Activated CD8-positive, alpha-beta T cell treated with anti-CD3 and anti-CD28 coated beads, Interleukin-2, amount 10 ng/mL, durations not matched to agents 7 days and 5 days (primary cell): ENCODE data around the gene STYXL2. TPM values are rescaled to one million over a fixed set of nuclear protein-coding genes. Genes with fewer than 3 reads are reported as not detected.
A peak's percentile ranks its signal among the peaks of the same experiment; 100 is the strongest.

ENCODE experiments used
- ATAC-seq: fragments of 150-1000 bp; cut with Tn5 transposase; one replicate; pipeline ENCODE4 v1.10.0; 2021; ENCODE audit warnings: moderate library complexity
- CTCF ChIA-PET: fragments of 350-600 bp; sonication (Branson Sonifier 250); formaldehyde crosslinking; loops from one replicate; lab custom pipeline; 2021; ENCODE audit warnings: antibody characterized with exemption; lab: Charles Lee
- POLR2A ChIA-PET: fragments of 350-600 bp; sonication (Branson Sonifier 250); formaldehyde crosslinking; loops from one replicate; lab custom pipeline; 2021; ENCODE audit warnings: antibody characterized with exemption; lab: Charles Lee
- DNase-seq: peaks from one replicate; pipeline ENCODE4 v3.0.0-alpha.2; 2020
- H3K27ac Mint-ChIP-seq: one replicate; pipeline ENCODE4 v1.8.0; 2021; ENCODE audit warnings: mild to moderate bottlenecking, mixed read lengths
- H3K27me3 Mint-ChIP-seq: one replicate; pipeline ENCODE4 v1.8.0; 2021; ENCODE audit warnings: low read depth, mixed read lengths
- H3K36me3 Mint-ChIP-seq: one replicate; pipeline ENCODE4 v1.8.0; 2021; ENCODE audit warnings: low read depth, mixed read lengths
- H3K4me1 Mint-ChIP-seq: one replicate; pipeline ENCODE4 v1.8.0; 2021; ENCODE audit warnings: low read depth, mixed read lengths
- H3K4me3 Mint-ChIP-seq: one replicate; pipeline ENCODE4 v1.8.0; 2021; ENCODE audit warnings: mild to moderate bottlenecking, mixed read lengths
- H3K9me3 Mint-ChIP-seq: one replicate; pipeline ENCODE4 v1.8.0; 2022; ENCODE audit warnings: mixed read lengths; ENCODE audit not compliant: insufficient read depth
- total RNA-seq, 2 experiments: library from RNA; stranded (reverse); gene quantifications; one replicate each; pipeline ENCODE4 v1.2.3, GENCODE V29; 2021

STYXL2 gene
- total RNA-seq, 2 experiments from 2014 or later: not detected

GRCh38 chr1:167109125-167109524 is 15.2 kb downstream of the STYXL2 start:
- Mint-ChIP-seq H3K27me3 (peaks cover 20% of the 10 kb centered on the region), H3K9me3 (no peaks in the 10 kb centered on the region), H3K4me1 (peaks cover 48% of the 10 kb centered on the region), H3K27ac (peak overlapping the region; percentile 62), H3K36me3 (no peaks in the 10 kb centered on the region), H3K4me3 (no peak overlapping the region)
- DNase-seq: no peak
- ChIA-PET CTCF (interaction anchor here (0.8 to 3.6 kb wide), 13 partner anchors 10 to 446 kb away, joined by 3 to 18 read pairs (median 3); partner anchors contain the start of genes GPA33, POU2F1 and STYXL2), POLR2A (interaction anchor here (0.5 kb wide), 1 partner anchor 134 kb away, joined by 4 read pairs; no protein-coding TSS in a partner anchor)
- peak; percentile 53 for ATAC-seq

- H3K4me1 Mint-ChIP-seq: peaks cover 34% of the 10 kb centered on the region
- ChIA-PET CTCF (interaction anchor here (0.7 to 3.6 kb wide), 7 partner anchors 11 to 202 kb away, joined by 3 to 18 read pairs (median 5); partner anchors contain the start of genes GPA33 and POU2F1), POLR2A (interaction anchor here (0.7 to 1.3 kb wide), 2 partner anchors 110 to 135 kb away, joined by 3 to 5 read pairs; partner anchors contain the start of gene POU2F1)
- ATAC-seq: peak; percentile 85
- DNase-seq: peak; percentile 67
- no peaks in the 10 kb centered on the region for H3K9me3 Mint-ChIP-seq
- no peak overlapping the region for H3K4me3 Mint-ChIP-seq
- peaks cover 28% of the 10 kb centered on the region for H3K27me3 Mint-ChIP-seq
- H3K36me3 Mint-ChIP-seq: no peaks in the 10 kb centered on the region
- H3K27ac Mint-ChIP-seq: no peak overlapping the region
These were observed 16.7 kb downstream of the STYXL2 start for GRCh38 chr1:167110586-167110985.

GRCh38 chr1:167111868-167112709 is 18.2 kb downstream of the STYXL2 start:
- DNase-seq: no peak
- Mint-ChIP-seq H3K4me1 (peaks cover 31% of the 10 kb centered on the region), H3K27ac (no peak overlapping the region), H3K36me3 (no peaks in the 10 kb centered on the region), H3K4me3 (no peak overlapping the region), H3K9me3 (no peaks in the 10 kb centered on the region), H3K27me3 (peaks cover 31% of the 10 kb centered on the region)
- ATAC-seq: no peak
- ChIA-PET POLR2A (no interaction called here), CTCF (interaction anchor here (0.8 to 1.4 kb wide), 4 partner anchors 9 to 53 kb away, joined by 3 to 6 read pairs (median 4); no protein-coding TSS in a partner anchor)

GRCh38 chr1:167114725-167115124 is 20.9 kb downstream of the STYXL2 start:
- POLR2A ChIA-PET: no interaction called here

GRCh38 chr1:167115655-167116054 is 21.8 kb downstream of the STYXL2 start:
- Mint-ChIP-seq H3K4me3 (no peak overlapping the region), H3K27me3 (peaks cover 39% of the 10 kb centered on the region), H3K4me1 (peaks cover 6% of the 10 kb centered on the region), H3K36me3 (no peaks in the 10 kb centered on the region), H3K27ac (no peak overlapping the region), H3K9me3 (no peaks in the 10 kb centered on the region)
- ChIA-PET CTCF (interaction anchor here (1.0 to 1.4 kb wide), 2 partner anchors 8 to 23 kb away, joined by 3 to 4 read pairs; no protein-coding TSS in a partner anchor), POLR2A (no interaction called here)
- ATAC-seq (no peak), DNase-seq (no peak)

More at GRCh38 chr1:167114725-167115124, 20.9 kb downstream of the STYXL2 start:
- ATAC-seq (no peak), DNase-seq (no peak)
- Mint-ChIP-seq H3K36me3 (no peaks in the 10 kb centered on the region), H3K4me3 (no peak overlapping the region), H3K27me3 (peaks cover 36% of the 10 kb centered on the region), H3K4me1 (peaks cover 15% of the 10 kb centered on the region), H3K9me3 (no peaks in the 10 kb centered on the region), H3K27ac (no peak overlapping the region)
- CTCF ChIA-PET: no interaction called here

- POLR2A ChIA-PET: no interaction called here
- H3K4me1 Mint-ChIP-seq: peaks cover 3% of the 10 kb centered on the region
These were observed 22.3 kb downstream of the STYXL2 start for GRCh38 chr1:167116174-167116573.

GRCh38 chr1:167117225-167117624 is 23.4 kb downstream of the STYXL2 start:
- ATAC-seq (no peak), DNase-seq (no peak)
- H3K9me3 Mint-ChIP-seq: no peaks in the 10 kb centered on the region
- POLR2A ChIA-PET: no interaction called here
- H3K27me3 Mint-ChIP-seq: peaks cover 34% of the 10 kb centered on the region
- H3K36me3 Mint-ChIP-seq: no peaks in the 10 kb centered on the region
- H3K27ac Mint-ChIP-seq: no peak overlapping the region
- peaks cover 9% of the 10 kb centered on the region for H3K4me1 Mint-ChIP-seq
- CTCF ChIA-PET: no interaction called here
- no peak overlapping the region for H3K4me3 Mint-ChIP-seq

More at GRCh38 chr1:167116174-167116573, 22.3 kb downstream of the STYXL2 start:
- Mint-ChIP-seq H3K27me3 (peaks cover 39% of the 10 kb centered on the region), H3K27ac (no peak overlapping the region), H3K9me3 (no peaks in the 10 kb centered on the region), H3K36me3 (no peaks in the 10 kb centered on the region), H3K4me3 (no peak overlapping the region)
- no peak for ATAC-seq
- DNase-seq: no peak
- CTCF ChIA-PET: interaction anchor here (1.0 to 1.4 kb wide), 2 partner anchors 8 to 23 kb away, joined by 3 to 4 read pairs; no protein-coding TSS in a partner anchor

GRCh38 chr1:167118188-167118587 is 24.3 kb downstream of the STYXL2 start:
- H3K27ac Mint-ChIP-seq: no peak overlapping the region
- H3K9me3 Mint-ChIP-seq: no peaks in the 10 kb centered on the region
- CTCF ChIA-PET: no interaction called here
- H3K27me3 Mint-ChIP-seq: peaks cover 27% of the 10 kb centered on the region
- H3K36me3 Mint-ChIP-seq: no peaks in the 10 kb centered on the region
- ATAC-seq: no peak
- H3K4me3 Mint-ChIP-seq: no peak overlapping the region
- DNase-seq: no peak
- POLR2A ChIA-PET: no interaction called here
- H3K4me1 Mint-ChIP-seq: peaks cover 9% of the 10 kb centered on the region

- H3K36me3 Mint-ChIP-seq: no peaks in the 10 kb centered on the region
- POLR2A ChIA-PET: no interaction called here
- H3K4me3 Mint-ChIP-seq: no peak overlapping the region
- peaks cover 18% of the 10 kb centered on the region for H3K27me3 Mint-ChIP-seq
- peaks cover 9% of the 10 kb centered on the region for H3K4me1 Mint-ChIP-seq
- no peak for ATAC-seq
- CTCF ChIA-PET: interaction anchor here (1.0 to 2.4 kb wide), 3 partner anchors 19 to 54 kb away, joined by 3 to 24 read pairs (median 3); no protein-coding TSS in a partner anchor
- DNase-seq: no peak
- no peak overlapping the region for H3K27ac Mint-ChIP-seq
- no peaks in the 10 kb centered on the region for H3K9me3 Mint-ChIP-seq
These were observed 25.8 kb downstream of the STYXL2 start for GRCh38 chr1:167119696-167120095.

- no peaks in the 10 kb centered on the region for H3K9me3 Mint-ChIP-seq
- ATAC-seq: no peak
- peaks cover 9% of the 10 kb centered on the region for H3K4me1 Mint-ChIP-seq
- H3K36me3 Mint-ChIP-seq: no peaks in the 10 kb centered on the region
- no peak overlapping the region for H3K27ac Mint-ChIP-seq
- ChIA-PET CTCF (interaction anchor here (0.7 to 2.4 kb wide), 8 partner anchors 10 to 378 kb away, joined by 3 to 24 read pairs (median 3); no protein-coding TSS in a partner anchor), POLR2A (no interaction called here)
- peaks cover 9% of the 10 kb centered on the region for H3K27me3 Mint-ChIP-seq
- DNase-seq: no peak
- H3K4me3 Mint-ChIP-seq: peak overlapping the region; percentile 74
These were observed 27.0 kb downstream of the STYXL2 start for GRCh38 chr1:167120899-167121298.

- Mint-ChIP-seq H3K27me3 (peaks cover 7% of the 10 kb centered on the region), H3K36me3 (no peaks in the 10 kb centered on the region), H3K4me1 (peaks cover 9% of the 10 kb centered on the region), H3K9me3 (no peaks in the 10 kb centered on the region), H3K27ac (no peak overlapping the region), H3K4me3 (peak overlapping the region; percentile 74)
- ATAC-seq (peak; percentile 88), DNase-seq (peak; percentile 33)
- POLR2A ChIA-PET: no interaction called here
- CTCF ChIA-PET: interaction anchor here (0.7 to 3.8 kb wide), 9 partner anchors 10 to 412 kb away, joined by 3 to 34 read pairs (median 3); no protein-coding TSS in a partner anchor
These were observed 27.7 kb downstream of the STYXL2 start for GRCh38 chr1:167121375-167122120.
